ENCODE measurements around the gene PDE5A. TPM values are rescaled to one million over a fixed set of nuclear protein-coding genes. Genes with fewer than 3 reads are reported as not detected.

The PDE5A gene
- total RNA-seq, 3 donors from 2014 or later = 35.4 to 131 (median 58.4) TPM

DNA sequence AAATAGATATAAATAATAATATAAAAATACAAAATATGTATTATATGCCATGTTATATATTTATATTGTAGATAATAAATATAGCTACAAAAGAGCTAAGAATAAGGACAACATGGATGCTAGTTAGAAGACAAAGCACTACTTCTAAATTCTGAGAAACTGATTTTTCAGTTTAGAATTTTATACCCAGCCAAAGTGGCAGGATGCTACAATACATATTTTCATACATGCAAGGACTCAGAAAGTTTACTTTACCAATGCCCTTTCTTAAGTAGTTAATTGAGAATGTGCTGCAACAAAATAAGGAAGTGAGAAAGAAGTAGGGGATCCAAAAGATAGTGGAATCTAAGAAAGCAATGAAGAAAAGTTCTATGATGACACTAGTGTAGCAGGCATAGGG lies 64.5 kb downstream of the PDE5A start:
- Histone ChIP-seq H3K4me3 (no peak overlapping the region), H3K4me1 (ENCODE audit: low read depth) (no peaks in the 10 kb centered on the region), H3K36me3 (ENCODE audit: low read depth) (no peaks in the 10 kb centered on the region), H3K9me3 (peaks cover 12% of the 10 kb centered on the region)
- no peak for DNase-seq
- ATAC-seq = no peak
- intact Hi-C loops (cut with DNase I, micrococcal nuclease) = loop anchor here (10.0 kb wide), 1 partner anchor 61 kb away; the partner anchor contains the start of gene PDE5A (in 2 of the 2)
- no peak for TF ChIP-seq CTCF (IDR thresholded peaks at IDR 0.05)

DNA sequence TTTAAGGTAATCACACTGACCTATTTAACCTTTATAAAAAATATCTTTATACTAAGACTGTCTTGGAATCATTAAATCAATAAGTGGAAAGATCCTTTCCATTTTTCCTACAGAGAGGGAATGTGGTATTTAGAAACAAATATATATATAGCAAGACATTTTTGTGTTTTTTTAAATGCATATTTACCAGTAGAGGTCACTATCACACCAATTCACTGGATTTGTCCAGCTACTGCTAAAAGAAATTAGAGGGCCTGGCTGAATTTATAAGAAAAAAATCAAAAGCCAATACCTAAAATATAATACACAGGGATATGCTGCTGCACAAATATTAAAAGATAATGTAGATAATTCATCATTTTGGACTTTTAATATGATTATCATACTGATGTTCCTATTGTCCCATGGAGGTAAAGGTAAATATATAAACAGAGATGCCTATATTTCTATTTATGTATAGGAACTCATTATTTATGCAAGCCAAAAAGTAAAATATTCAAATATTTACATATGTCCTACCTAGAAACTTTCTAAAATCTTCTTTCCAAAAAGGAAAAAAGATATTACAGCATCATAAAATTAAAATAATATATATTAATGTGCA lies 69.5 kb downstream of the PDE5A start:
- ATAC-seq = no peak
- no peak overlapping the region for H3K4me3 ChIP-seq
- H3K36me3 ChIP-seq (ENCODE audit: low read depth) = no peaks in the 10 kb centered on the region
- H3K9me3 ChIP-seq = peaks cover 7% of the 10 kb centered on the region
- intact Hi-C loops (cut with DNase I, micrococcal nuclease) = no loop called here
- H3K4me1 ChIP-seq (ENCODE audit: low read depth) = no peaks in the 10 kb centered on the region
- no peak for DNase-seq
- TF ChIP-seq CTCF (IDR thresholded peaks at IDR 0.05) = no peak

DNA sequence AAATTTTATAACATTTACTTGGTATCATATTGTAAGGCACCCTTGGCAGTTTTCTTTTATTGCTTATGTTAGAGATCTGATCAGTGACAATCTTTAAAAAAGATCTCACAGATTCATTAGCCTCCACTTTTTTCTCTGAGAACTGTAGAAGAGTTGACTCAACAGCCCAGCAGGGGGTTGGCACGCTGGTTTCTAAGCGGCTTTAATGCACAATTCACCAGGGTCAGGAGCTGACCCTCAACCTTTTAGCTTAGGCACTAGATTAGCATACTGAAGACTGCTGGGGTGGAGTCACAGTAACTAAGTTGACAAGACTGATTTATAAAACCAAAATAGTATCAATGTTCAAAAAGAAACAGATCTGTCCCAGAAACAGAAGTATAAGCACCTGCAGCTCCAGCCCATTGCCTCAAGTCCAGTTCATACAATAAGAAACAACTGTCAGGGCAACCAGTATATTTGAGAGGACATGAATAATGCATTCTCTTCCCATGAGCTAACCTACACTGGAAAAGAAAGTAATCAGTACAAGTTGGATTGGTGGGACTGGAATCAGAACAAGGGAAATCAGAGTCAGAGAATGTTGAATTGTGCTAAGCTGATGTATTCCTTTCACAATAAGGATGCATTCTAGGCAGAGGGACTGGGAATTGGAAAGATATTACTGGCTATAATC lies 77.6 kb downstream of the PDE5A start:
- no peak overlapping the region for H3K4me3 ChIP-seq
- no peak for ATAC-seq

GRCh38 chr4:119549639-119550038 lies 79.0 kb downstream of the PDE5A start:
- intact Hi-C loops (cut with DNase I, micrococcal nuclease) = no loop called here
- DNase-seq (no peak), ATAC-seq (no peak)
- H3K9me3 ChIP-seq = no peaks in the 10 kb centered on the region
- no peaks in the 10 kb centered on the region for H3K36me3 ChIP-seq (ENCODE audit: low read depth)
- H3K4me1 ChIP-seq (ENCODE audit: low read depth) = no peaks in the 10 kb centered on the region
- no peak for TF ChIP-seq CTCF (IDR thresholded peaks at IDR 0.05)
- no peak overlapping the region for H3K4me3 ChIP-seq

More for the DNA sequence above, 77.6 kb downstream of the PDE5A start:
- intact Hi-C loops (cut with DNase I, micrococcal nuclease) = no loop called here
- no peak for TF ChIP-seq CTCF (IDR thresholded peaks at IDR 0.05)
- Histone ChIP-seq H3K9me3 (no peaks in the 10 kb centered on the region), H3K36me3 (ENCODE audit: low read depth) (no peaks in the 10 kb centered on the region), H3K4me1 (ENCODE audit: low read depth) (no peaks in the 10 kb centered on the region)
- DNase-seq = no peak

GRCh38 chr4:119543779-119544178 lies 84.8 kb downstream of the PDE5A start:
- DNase-seq (no peak), ATAC-seq (no peak)
- no peaks in the 10 kb centered on the region for H3K9me3 ChIP-seq
- no peaks in the 10 kb centered on the region for H3K36me3 ChIP-seq (ENCODE audit: low read depth)
- no peaks in the 10 kb centered on the region for H3K4me1 ChIP-seq (ENCODE audit: low read depth)
- H3K4me3 ChIP-seq = no peak overlapping the region
- intact Hi-C loops (cut with DNase I, micrococcal nuclease) = no loop called here
- TF ChIP-seq CTCF (IDR thresholded peaks at IDR 0.05) = no peak
